GM12865 (cell line): Measurements from ENCODE around the gene KCTD16.

ENCODE experiments used
- DNase-seq: peaks from one replicate; pipeline ENCODE4 v3.0.0; 2010; ENCODE audit warnings: low read depth
- H3K4me3 ChIP-seq: 2 replicates; pipeline ENCODE4 v1.5.1; 2011; ENCODE audit warnings: mild to moderate bottlenecking, low read depth, low read length, control low read depth
- TF ChIP-seq, protein P1 (sequence below): IDR thresholded peaks from 2 replicates; pipeline ENCODE4 v1.5.1; 2011; ENCODE audit warnings: low read length, control low read depth, low read depth, inconsistent platforms; ENCODE audit not compliant: insufficient read depth; ENCODE audit errors: missing control alignments

The KCTD16 gene

DNA sequence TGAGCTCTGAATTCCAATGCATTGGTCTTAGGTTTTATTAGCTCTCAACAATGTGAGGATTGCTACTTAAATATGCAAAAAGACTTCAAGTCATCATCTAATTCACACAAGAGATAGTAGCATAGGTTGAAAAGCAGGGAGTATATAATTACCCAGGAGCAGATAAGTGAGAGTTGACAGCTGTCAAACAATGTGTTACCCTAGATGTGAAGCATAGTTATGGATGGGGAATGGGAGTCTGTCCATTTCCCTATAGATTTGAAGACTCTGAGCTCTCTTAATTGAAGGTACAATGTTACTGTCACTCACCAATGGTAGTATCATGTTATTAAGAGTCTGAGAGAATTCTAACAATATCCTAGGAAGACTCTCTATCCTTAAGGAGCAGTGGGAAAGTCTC lies 160.7 kb downstream of the KCTD16 start:
- TF ChIP-seq, protein P1, sequence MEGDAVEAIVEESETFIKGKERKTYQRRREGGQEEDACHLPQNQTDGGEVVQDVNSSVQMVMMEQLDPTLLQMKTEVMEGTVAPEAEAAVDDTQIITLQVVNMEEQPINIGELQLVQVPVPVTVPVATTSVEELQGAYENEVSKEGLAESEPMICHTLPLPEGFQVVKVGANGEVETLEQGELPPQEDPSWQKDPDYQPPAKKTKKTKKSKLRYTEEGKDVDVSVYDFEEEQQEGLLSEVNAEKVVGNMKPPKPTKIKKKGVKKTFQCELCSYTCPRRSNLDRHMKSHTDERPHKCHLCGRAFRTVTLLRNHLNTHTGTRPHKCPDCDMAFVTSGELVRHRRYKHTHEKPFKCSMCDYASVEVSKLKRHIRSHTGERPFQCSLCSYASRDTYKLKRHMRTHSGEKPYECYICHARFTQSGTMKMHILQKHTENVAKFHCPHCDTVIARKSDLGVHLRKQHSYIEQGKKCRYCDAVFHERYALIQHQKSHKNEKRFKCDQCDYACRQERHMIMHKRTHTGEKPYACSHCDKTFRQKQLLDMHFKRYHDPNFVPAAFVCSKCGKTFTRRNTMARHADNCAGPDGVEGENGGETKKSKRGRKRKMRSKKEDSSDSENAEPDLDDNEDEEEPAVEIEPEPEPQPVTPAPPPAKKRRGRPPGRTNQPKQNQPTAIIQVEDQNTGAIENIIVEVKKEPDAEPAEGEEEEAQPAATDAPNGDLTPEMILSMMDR, result no peak
- H3K4me3 ChIP-seq, result no peak overlapping the region
- no peak for DNase-seq

DNA sequence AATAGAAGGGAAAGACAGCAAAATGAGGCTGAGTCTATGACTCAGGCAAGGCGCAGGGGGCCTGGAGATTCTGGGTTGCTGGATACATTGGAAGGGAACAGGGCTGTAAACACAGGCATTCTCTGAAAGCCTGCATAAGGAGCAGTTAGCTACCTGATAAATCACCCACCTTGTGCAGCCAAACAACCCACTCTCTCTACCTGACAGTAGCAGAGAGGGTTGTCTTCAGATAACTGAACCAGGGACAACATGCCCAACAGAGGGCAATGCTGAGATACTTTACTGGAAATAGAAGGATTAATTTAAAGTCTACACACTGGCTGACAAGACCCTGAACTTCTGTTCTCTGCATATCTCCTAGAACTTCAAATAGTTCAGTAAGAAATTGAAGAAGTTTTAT lies 161.6 kb downstream of the KCTD16 start:
- no peak overlapping the region for H3K4me3 ChIP-seq
- TF ChIP-seq, protein P1, result no peak
- DNase-seq, result no peak

DNA sequence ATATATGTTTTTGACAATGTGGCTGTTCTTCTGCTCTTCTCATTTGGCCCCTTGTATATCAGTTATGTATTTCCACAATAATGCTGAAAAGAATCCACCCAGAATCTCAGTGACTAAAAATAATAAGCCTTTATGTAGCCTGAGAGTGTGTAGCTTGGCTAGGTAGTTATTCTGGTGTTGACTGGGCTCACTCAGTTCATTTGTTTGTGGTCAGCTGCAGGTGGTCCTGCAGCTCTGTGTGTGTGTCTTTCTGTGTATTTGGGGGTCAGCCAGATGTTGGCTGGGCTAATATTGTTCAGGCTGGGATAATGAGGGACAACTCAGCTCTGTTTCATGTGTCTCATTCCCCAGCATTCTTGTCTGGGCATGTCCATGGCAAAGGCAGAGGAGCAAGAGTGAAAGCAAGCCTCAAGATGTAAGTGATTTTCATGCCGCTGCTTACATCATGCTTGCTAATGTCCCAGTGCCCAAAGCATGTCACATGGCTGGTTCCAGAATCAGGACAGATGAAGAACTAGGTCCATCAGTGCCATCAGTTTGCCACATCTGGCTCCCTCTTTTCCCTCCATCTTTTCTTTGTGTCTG lies 162.8 kb downstream of the KCTD16 start:
- TF ChIP-seq, protein P1, result no peak
- DNase-seq, result peak; percentile 30
- no peak overlapping the region for H3K4me3 ChIP-seq

DNA sequence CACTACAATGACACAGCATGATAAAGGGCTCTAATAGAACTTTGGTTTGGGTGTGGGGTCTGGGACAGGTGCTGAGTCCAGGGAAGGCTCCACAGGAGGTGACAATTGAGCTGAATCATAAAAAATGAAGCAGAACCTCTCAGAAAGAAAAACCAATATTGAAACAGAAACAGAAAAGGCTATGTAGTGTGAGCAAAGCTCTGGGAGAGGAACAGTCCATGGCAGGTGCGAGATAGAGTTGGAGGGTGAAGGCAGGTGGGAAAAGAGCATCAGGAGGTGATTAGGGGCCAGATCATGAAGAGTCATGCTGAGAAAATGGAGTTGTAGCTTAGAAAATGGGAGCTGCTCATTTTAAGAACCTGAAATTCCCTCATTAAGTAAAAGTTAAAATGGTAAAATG lies 164.9 kb downstream of the KCTD16 start:
- H3K4me3 ChIP-seq, result no peak overlapping the region
- peak; percentile 5 for DNase-seq
- TF ChIP-seq, protein P1, result no peak

DNA sequence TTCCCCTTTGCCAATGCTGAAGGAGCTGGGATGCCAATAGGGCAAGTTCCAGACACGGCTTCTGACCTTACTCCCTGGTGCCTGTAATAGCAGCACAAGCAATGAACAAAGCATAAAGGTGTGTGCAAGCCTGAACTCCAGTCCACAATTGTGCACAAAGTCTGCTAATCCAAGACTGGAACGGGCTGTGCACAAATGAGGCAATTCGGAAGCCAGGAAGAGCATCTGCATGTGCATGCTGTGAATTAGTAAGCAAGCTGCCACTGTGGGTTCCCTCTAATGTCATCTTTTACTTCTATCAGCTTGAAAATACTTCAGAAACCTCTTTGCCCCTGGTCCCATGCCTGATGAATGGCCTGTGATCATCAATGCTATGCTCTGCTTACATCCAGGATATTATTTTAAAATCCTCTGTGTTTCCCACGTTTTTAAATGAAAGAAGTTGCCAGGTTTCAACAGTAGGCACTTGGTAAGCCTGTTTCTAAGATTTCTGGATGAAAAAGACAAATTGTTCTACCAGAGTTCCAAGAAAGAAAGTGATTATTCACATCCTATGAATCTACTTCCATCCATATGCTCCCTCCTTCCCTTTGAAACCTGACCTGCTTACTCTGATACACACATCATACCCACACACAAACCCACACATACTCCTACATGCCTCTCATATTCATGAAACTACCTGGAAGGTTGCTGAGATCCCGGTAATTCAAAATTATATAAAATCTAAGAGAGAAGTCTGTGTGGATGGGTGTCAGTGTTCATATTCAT lies 165.7 kb downstream of the KCTD16 start:
- H3K4me3 ChIP-seq, result no peak overlapping the region
- no peak for DNase-seq
- TF ChIP-seq, protein P1, result no peak

DNA sequence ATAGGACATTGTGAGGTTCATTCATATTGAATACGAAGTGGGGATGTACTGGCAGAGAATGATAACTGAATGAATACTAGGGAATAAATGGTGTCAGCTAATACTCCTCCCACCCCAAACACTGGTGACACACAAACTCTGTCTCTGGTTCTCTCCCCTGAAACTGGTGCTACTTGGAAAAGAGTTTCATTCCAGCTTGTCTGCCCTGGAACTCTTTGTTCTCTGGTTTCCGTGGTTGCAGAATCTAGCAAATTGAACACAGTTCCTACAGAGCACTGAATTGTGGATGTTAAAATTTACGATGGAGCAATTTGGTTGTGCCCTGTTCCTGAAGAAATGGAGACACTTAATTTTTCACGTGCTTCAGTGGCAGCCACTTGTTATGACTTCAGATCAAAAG lies 181.7 kb downstream of the KCTD16 start:
- no peak overlapping the region for H3K4me3 ChIP-seq
- DNase-seq, result no peak
- TF ChIP-seq, protein P1, result no peak

DNA sequence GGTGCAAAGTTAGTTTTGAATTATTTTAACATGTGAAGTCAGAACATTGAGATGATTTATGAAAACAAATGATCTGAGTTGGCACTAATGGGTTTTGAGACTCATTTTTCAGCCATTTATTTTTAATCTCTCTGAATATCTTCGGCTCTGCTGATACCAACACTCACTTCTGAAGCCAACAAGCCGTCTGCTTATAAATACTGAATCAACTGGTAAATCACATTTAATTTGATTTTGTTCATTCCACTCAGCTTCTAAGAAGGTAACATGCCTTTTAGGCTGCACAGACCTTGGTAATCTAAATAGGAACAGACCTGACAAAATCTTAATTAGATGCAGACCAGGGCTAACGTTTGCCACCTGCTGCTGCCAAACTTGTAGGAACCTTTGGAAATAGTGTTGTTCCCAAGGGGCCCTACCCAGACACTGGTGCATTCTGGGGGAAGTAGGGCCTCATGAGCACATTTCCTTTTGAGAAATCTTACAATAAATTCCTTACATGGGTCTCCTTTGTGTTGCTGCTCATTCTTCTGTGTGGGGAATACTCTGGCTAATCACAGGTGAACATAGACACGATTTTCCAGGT lies 182.2 kb downstream of the KCTD16 start:
- TF ChIP-seq, protein P1, result no peak
- DNase-seq, result no peak
- no peak overlapping the region for H3K4me3 ChIP-seq
